Esophagus squamous epithelium (tissue), 5 donors: Measurements from ENCODE around the gene STK17B. TPM values are rescaled to one million over a fixed set of nuclear protein-coding genes. Genes with fewer than 3 reads are reported as not detected.
A peak's percentile ranks its signal among the peaks of the same experiment; 100 is the strongest.

Experiments
- DNase-seq: peaks from one replicate; lab custom pipeline; 2025; lab: John Stamatoyannopoulos, UW
- H3K27ac ChIP-seq, 4 donors: fragments of 200-600 bp; sonication (generic); one replicate each; pipeline ENCODE4 v1.5.1; 2016 to 2019; ENCODE audit warnings: mild to moderate bottlenecking in 1 of 4
- H3K27me3 ChIP-seq, 4 donors: fragments of 200-600 bp; sonication (generic); 1 replicate in 3 of 4; 2 replicates in 1 of 4; pipeline versions ENCODE4 v1.5.1 to v1.6.0; 2017 to 2021; ENCODE audit warnings: antibody characterized with exemption in 1 of 4
- H3K36me3 ChIP-seq, 3 donors: fragments of 200-600 bp; sonication (generic); one replicate each; pipeline ENCODE4 v1.5.1; 2016 to 2019
- H3K4me1 ChIP-seq, 3 donors: fragments of 200-600 bp; sonication (generic); one replicate each; pipeline ENCODE4 v1.5.1; 2017 to 2019
- H3K4me3 ChIP-seq, 4 donors: fragments of 200-600 bp; sonication (generic); 1 replicate in 3 of 4; 2 replicates in 1 of 4; pipeline ENCODE4 v1.5.1; 2016 to 2019; ENCODE audit warnings: mild to moderate bottlenecking in 2 of 4, moderate library complexity in 1 of 4
- H3K9me3 ChIP-seq, 3 donors: fragments of 200-600 bp; sonication (generic); one replicate each; pipeline ENCODE4 v1.5.1; 2016 to 2019
- CTCF ChIP-seq, 6 experiments: fragments of 450-650 bp in 4 of 6; fragments of 200-600 bp in 2 of 6; sonication (generic) in 2 of 6; IDR thresholded peaks; one replicate each; pipeline ENCODE4 v1.5.1; 2016 to 2019; ENCODE audit warnings: antibody characterized with exemption in 6 of 6, mild to moderate bottlenecking in 4 of 6, moderate library complexity in 4 of 6
- POLR2A ChIP-seq, 4 donors: fragments of 450-650 bp; IDR thresholded peaks; one replicate each; pipeline ENCODE4 v1.6.1; 2017; ENCODE audit warnings: antibody characterized with exemption in 4 of 4, mild to moderate bottlenecking in 4 of 4, moderate library complexity in 3 of 4
- WGBS, 2 donors: methylation state at CpG; one replicate each; pipeline ENCODE4 v1.1.5; 2018; 5-methylcytosine and 5-hydroxymethylcytosine counted together
- intact Hi-C: fragments of 100-400 bp; cut with DNase I; formaldehyde crosslinking; loops from one replicate; pipeline ENCODE4 v1.15.0; 2022
- total RNA-seq, 4 donors: library from RNA; depleted of rRNA; stranded (reverse); fragments of >200 nt; gene quantifications; one replicate each; pipeline ENCODE4 v1.1.0, GENCODE V29; 2016
- donor health status: DM: yes; HTN: yes; CAD: no.

The STK17B gene
- total RNA-seq, 4 donors from 2014 or later, result 7.9 to 32.2 (median 18.2) TPM

GRCh38 chr2:196177124-196177523 lies 5.7 kb upstream of the STK17B start:
- intact Hi-C loops, result no loop called here
- TF ChIP-seq POLR2A (IDR thresholded peaks at IDR 0.05) (no peak), CTCF (IDR thresholded peaks at IDR 0.05) (no peak)
- peaks cover 0 to 6% (median 4%) of the 10 kb centered on the region in 3 donors for H3K4me1 ChIP-seq
- no peak overlapping the region for H3K4me3 ChIP-seq
- WGBS, 2 donors, result 71 to 80% methylated on average over 2 of the region's 2 CpGs
- H3K9me3 ChIP-seq, result no peaks in the 10 kb centered on the region
- H3K27me3 ChIP-seq, result no peaks in the 10 kb centered on the region
- no peaks in the 10 kb centered on the region for H3K36me3 ChIP-seq
- DNase-seq, result no peak
- H3K27ac ChIP-seq, result peak overlapping the region; percentile 1 to 70 (median 24)

GRCh38 chr2:196176142-196176738 lies 4.9 kb upstream of the STK17B start:
- Histone ChIP-seq H3K9me3 (no peaks in the 10 kb centered on the region), H3K27ac (peak overlapping the region in 3 of 4 donors; percentile 1 to 70 (median 47)), H3K4me3 (no peak overlapping the region), H3K27me3 (no peaks in the 10 kb centered on the region), H3K36me3 (no peaks in the 10 kb centered on the region), H3K4me1 (peaks cover 0 to 8% (median 6%) of the 10 kb centered on the region in 3 donors)
- TF ChIP-seq CTCF (IDR thresholded peaks at IDR 0.05) (no peak), POLR2A (IDR thresholded peaks at IDR 0.05) (peak in 1 of 4 donors; percentile 67)
- WGBS, 2 donors, result 74 to 82% methylated on average over 8 of the region's 8 CpGs
- intact Hi-C loops, result no loop called here
- DNase-seq, result peak; percentile 13

- Histone ChIP-seq H3K9me3 (no peaks in the 10 kb centered on the region), H3K4me1 (peaks cover 6 to 18% (median 8%) of the 10 kb centered on the region in 3 donors), H3K27me3 (no peaks in the 10 kb centered on the region), H3K27ac (peak overlapping the region in 3 of 4 donors; percentile 27 to 65 (median 35)), H3K36me3 (no peaks in the 10 kb centered on the region), H3K4me3 (peak overlapping the region in 1 of 4 donors; percentile 21)
- no peak for DNase-seq
- TF ChIP-seq CTCF (IDR thresholded peaks at IDR 0.05) (no peak), POLR2A (IDR thresholded peaks at IDR 0.05) (no peak)
- intact Hi-C loops, result loop anchor here (5.0 kb wide), 1 partner anchor 88 kb away; no protein-coding TSS in a partner anchor
- 79 to 84% methylated on average over 2 to 3 of the region's 3 CpGs for WGBS, 2 donors
These were observed 3.0 kb upstream of the STK17B start for GRCh38 chr2:196174404-196174803.

- Histone ChIP-seq H3K4me1 (peaks cover 6 to 27% (median 8%) of the 10 kb centered on the region in 3 donors), H3K4me3 (no peak overlapping the region), H3K36me3 (no peaks in the 10 kb centered on the region), H3K27ac (peak overlapping the region in 1 of 4 donors; percentile 95), H3K9me3 (no peaks in the 10 kb centered on the region), H3K27me3 (no peaks in the 10 kb centered on the region)
- 87 to 97% methylated on average over 5 of the region's 5 CpGs for WGBS, 2 donors
- intact Hi-C loops, result loop anchor here (5.0 kb wide), 1 partner anchor 89 kb away; no protein-coding TSS in a partner anchor
- TF ChIP-seq POLR2A (IDR thresholded peaks at IDR 0.05) (no peak), CTCF (IDR thresholded peaks at IDR 0.05) (no peak)
- no peak for DNase-seq
These were observed 2.1 kb upstream of the STK17B start for GRCh38 chr2:196173505-196173904.

- Histone ChIP-seq H3K27ac (peak overlapping the region in 3 of 4 donors; percentile 72 to 95 (median 94)), H3K27me3 (no peaks in the 10 kb centered on the region), H3K36me3 (no peaks in the 10 kb centered on the region), H3K4me1 (peaks cover 6 to 32% (median 8%) of the 10 kb centered on the region in 3 donors), H3K4me3 (no peak overlapping the region), H3K9me3 (no peaks in the 10 kb centered on the region)
- no peak for DNase-seq
- 63 to 86% methylated on average over 1 of the region's 1 CpG for WGBS, 2 donors
- TF ChIP-seq CTCF (IDR thresholded peaks at IDR 0.05) (no peak), POLR2A (IDR thresholded peaks at IDR 0.05) (no peak)
- intact Hi-C loops, result loop anchor here (5.0 kb wide), 1 partner anchor 89 kb away; no protein-coding TSS in a partner anchor
These were observed 1.6 kb upstream of the STK17B start for GRCh38 chr2:196172951-196173350.
